Liver (tissue), 9 donors: Measurements from ENCODE around the gene ACTL10. TPM values are rescaled to one million over a fixed set of nuclear protein-coding genes. Genes with fewer than 3 reads are reported as not detected.

ENCODE experiments used
- DNase-seq: peaks from one replicate; pipeline ENCODE4 v3.0.0-alpha.2; 2017; ENCODE audit warnings: low spot score
- H3K27ac ChIP-seq, 2 donors: one replicate each; pipeline ENCODE4 v1.7.0; 2013; ENCODE audit warnings: inconsistent platforms in 2 of 2, low read length in 2 of 2, control low read depth in 1 of 2, low read depth in 1 of 2, mild to moderate bottlenecking in 1 of 2
- H3K27me3 ChIP-seq, 4 donors: one replicate each; pipeline versions ENCODE4 v1.6.1 to v1.7.0; 2013; ENCODE audit warnings: low read length in 3 of 4, inconsistent platforms in 1 of 4, mild to moderate bottlenecking in 1 of 4, moderate library complexity in 1 of 4; ENCODE audit not compliant: control insufficient read depth in 4 of 4, insufficient read depth in 4 of 4
- H3K36me3 ChIP-seq, 4 donors: one replicate each; pipeline versions ENCODE4 v1.6.1 to v1.7.0; 2013; ENCODE audit warnings: low read length in 3 of 4, mild to moderate bottlenecking in 3 of 4, low read depth in 1 of 4, moderate library complexity in 1 of 4; ENCODE audit not compliant: control insufficient read depth in 4 of 4, insufficient read depth in 3 of 4
- H3K4me1 ChIP-seq, 4 donors: one replicate each; pipeline versions ENCODE4 v1.6.1 to v1.7.0; 2013; ENCODE audit warnings: low read length in 3 of 4, mild to moderate bottlenecking in 3 of 4, moderate library complexity in 1 of 4; ENCODE audit not compliant: control insufficient read depth in 4 of 4, insufficient read depth in 4 of 4
- H3K4me3 ChIP-seq, 3 donors: one replicate each; pipeline versions ENCODE4 v1.6.1 to v1.7.0; 2013; ENCODE audit warnings: low read length in 3 of 3, control low read depth in 1 of 3, low read depth in 1 of 3, mild to moderate bottlenecking in 1 of 3
- H3K9ac ChIP-seq, 2 donors: one replicate each; pipeline ENCODE4 v1.7.0; 2013; ENCODE audit warnings: low read length in 2 of 2, mild to moderate bottlenecking in 2 of 2, moderate library complexity in 2 of 2, control low read depth in 1 of 2, low read depth in 1 of 2
- H3K9me3 ChIP-seq, 4 donors: one replicate each; pipeline versions ENCODE4 v1.6.1 to v1.7.0; 2013; ENCODE audit warnings: low read length in 3 of 4; ENCODE audit not compliant: control insufficient read depth in 4 of 4
- EGR1 ChIP-seq, 2 donors: IDR thresholded peaks; 2 replicates each; pipeline ENCODE4 v1.6.1; 2016 to 2018; ENCODE audit warnings: antibody characterized with exemption in 2 of 2, low read depth in 2 of 2
- FOXA1 ChIP-seq: IDR thresholded peaks from 2 replicates; pipeline ENCODE4 v1.6.1; 2016; ENCODE audit warnings: antibody characterized with exemption
- FOXA2 ChIP-seq: IDR thresholded peaks from 2 replicates; pipeline ENCODE4 v1.6.1; 2016; ENCODE audit warnings: antibody characterized with exemption
- GABPA ChIP-seq, 2 donors: IDR thresholded peaks in 1 of 2; conservative IDR thresholded peaks in 1 of 2; 2 replicates each; pipeline ENCODE4 v1.6.1; 2016; ENCODE audit warnings: antibody characterized with exemption in 2 of 2, mild to moderate bottlenecking in 1 of 2, moderate library complexity in 1 of 2
- HNF4A ChIP-seq, 2 donors: conservative IDR thresholded peaks; 2 replicates each; pipeline ENCODE4 v1.6.1; 2016; ENCODE audit warnings: antibody characterized with exemption in 2 of 2, mild to moderate bottlenecking in 2 of 2
- HNF4G ChIP-seq: IDR thresholded peaks from 2 replicates; pipeline ENCODE4 v1.6.1; 2016; ENCODE audit warnings: antibody characterized with exemption
- JUND ChIP-seq, 2 donors: IDR thresholded peaks; 2 replicates each; pipeline ENCODE4 v1.6.1; 2016; ENCODE audit warnings: antibody characterized with exemption in 2 of 2
- NR2F2 ChIP-seq: IDR thresholded peaks from 2 replicates; pipeline ENCODE4 v1.6.1; 2016; ENCODE audit warnings: antibody characterized with exemption
- RAD21 ChIP-seq, 2 donors: IDR thresholded peaks; 2 replicates each; pipeline ENCODE4 v1.6.1; 2016; ENCODE audit warnings: antibody characterized with exemption in 2 of 2, mild to moderate bottlenecking in 2 of 2
- RXRA ChIP-seq, 2 donors: IDR thresholded peaks; 2 replicates each; pipeline ENCODE4 v1.6.1; 2017 to 2018; ENCODE audit warnings: antibody characterized with exemption in 2 of 2, mild to moderate bottlenecking in 1 of 2
- SP1 ChIP-seq: IDR thresholded peaks from 2 replicates; pipeline ENCODE4 v1.6.1; 2018; ENCODE audit warnings: antibody characterized with exemption, mild to moderate bottlenecking
- TAF1 ChIP-seq: conservative IDR thresholded peaks from 2 replicates; pipeline ENCODE4 v1.6.1; 2016; ENCODE audit warnings: antibody characterized with exemption, mild to moderate bottlenecking
- YY1 ChIP-seq: IDR thresholded peaks from 2 replicates; pipeline ENCODE4 v1.6.1; 2016; ENCODE audit warnings: antibody characterized with exemption, mild to moderate bottlenecking
- WGBS: extraction: QIAGEN DNeasy Blood & Tissue Kit; methylation state at CpG from one replicate; pipeline ENCODE4 v1.1.7; 2013; 5-methylcytosine and 5-hydroxymethylcytosine counted together
- polyA plus RNA-seq, 2 donors: library from polyadenylated mRNA; stranded (reverse) in 1 of 2; unstranded in 1 of 2; fragments of 200-250 nt in 1 of 2; fragments of >200 nt in 1 of 2; fragmentation: Nextera tagmentation in 1 of 2; extraction: Ambion mirVana in 1 of 2; gene quantifications; one replicate each; pipeline versions ENCODE4 v1.2.1 to v1.2.3, GENCODE V29; 2013 to 2015
- total RNA-seq, 2 donors: library from RNA; depleted of rRNA; stranded (reverse); fragments of >200 nt; gene quantifications; one replicate each; pipeline ENCODE4 v1.2.3, GENCODE V29; 2014
- TF ChIP-seq, protein P1 (sequence below): IDR thresholded peaks from 2 replicates; pipeline ENCODE4 v1.6.1; 2016; ENCODE audit warnings: antibody characterized with exemption, mild to moderate bottlenecking
- TF ChIP-seq, protein P2 (sequence below): IDR thresholded peaks from 2 replicates; pipeline ENCODE4 v1.6.1; 2016; ENCODE audit warnings: antibody characterized with exemption
- TF ChIP-seq, protein P3 (sequence below): IDR thresholded peaks from 2 replicates; pipeline ENCODE4 v1.6.1; 2016; ENCODE audit warnings: antibody characterized with exemption
- TF ChIP-seq, protein P4 (sequence below): IDR thresholded peaks from 2 replicates; pipeline ENCODE4 v1.6.1; 2016; ENCODE audit warnings: antibody characterized with exemption
- TF ChIP-seq, protein P5 (sequence below): fragments of 150-350 bp; IDR thresholded peaks from 2 replicates; pipeline ENCODE4 v1.5.1; 2017; ENCODE audit warnings: improper control_type of control experiment, low read depth, low read length; ENCODE audit not compliant: missing input control
- donor health status: healthy.
- donor health status: healthy.
- donor health status: healthy.
- donor health status: healthy.
- donor health status: healthy.

The ACTL10 gene
- total and polyA plus RNA-seq, 4 donors: 0.10 to 0.50 (median 0.35) TPM

DNA sequence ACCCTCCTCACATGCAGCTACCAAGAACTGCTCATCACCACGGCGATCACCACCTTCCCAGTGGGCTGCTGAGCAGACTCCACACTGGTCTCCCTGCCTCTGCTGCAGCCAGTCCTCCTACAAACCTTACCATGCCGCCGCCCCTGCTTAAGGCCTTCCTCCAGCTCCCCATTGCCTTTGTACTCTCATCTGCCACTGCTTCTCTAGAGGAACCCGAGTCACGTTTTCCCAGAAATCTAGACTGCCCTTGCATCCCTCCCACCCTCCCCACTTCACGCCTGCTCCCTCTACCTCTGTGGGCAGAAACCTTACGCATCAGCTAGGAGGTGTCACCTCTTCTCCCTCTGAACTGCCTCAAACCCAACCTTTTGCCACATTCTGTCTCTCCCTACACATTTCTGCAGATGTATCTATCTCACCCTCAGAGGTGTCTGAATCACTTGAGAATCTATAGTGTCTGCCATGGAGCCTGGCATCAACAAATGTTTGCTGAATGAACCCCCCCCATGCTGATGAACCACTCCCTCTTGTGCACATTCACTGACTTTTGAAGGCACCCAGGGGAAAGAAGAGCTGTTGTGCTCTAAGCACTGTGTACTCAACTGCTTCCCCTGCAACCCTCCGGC lies 15.1 kb downstream of the ACTL10 start:
- H3K9me3 ChIP-seq: no peaks in the 10 kb centered on the region
- H3K27me3 ChIP-seq: no peaks in the 10 kb centered on the region
- no peak overlapping the region for H3K27ac ChIP-seq
- H3K9ac ChIP-seq: no peak overlapping the region
- 94% methylated on average over 9 of the region's 9 CpGs for WGBS
- H3K4me1 ChIP-seq: peaks cover 2 to 17% (median 8%) of the 10 kb centered on the region in 4 donors
- no peaks in the 10 kb centered on the region for H3K36me3 ChIP-seq
- TF ChIP-seq, protein P1, sequence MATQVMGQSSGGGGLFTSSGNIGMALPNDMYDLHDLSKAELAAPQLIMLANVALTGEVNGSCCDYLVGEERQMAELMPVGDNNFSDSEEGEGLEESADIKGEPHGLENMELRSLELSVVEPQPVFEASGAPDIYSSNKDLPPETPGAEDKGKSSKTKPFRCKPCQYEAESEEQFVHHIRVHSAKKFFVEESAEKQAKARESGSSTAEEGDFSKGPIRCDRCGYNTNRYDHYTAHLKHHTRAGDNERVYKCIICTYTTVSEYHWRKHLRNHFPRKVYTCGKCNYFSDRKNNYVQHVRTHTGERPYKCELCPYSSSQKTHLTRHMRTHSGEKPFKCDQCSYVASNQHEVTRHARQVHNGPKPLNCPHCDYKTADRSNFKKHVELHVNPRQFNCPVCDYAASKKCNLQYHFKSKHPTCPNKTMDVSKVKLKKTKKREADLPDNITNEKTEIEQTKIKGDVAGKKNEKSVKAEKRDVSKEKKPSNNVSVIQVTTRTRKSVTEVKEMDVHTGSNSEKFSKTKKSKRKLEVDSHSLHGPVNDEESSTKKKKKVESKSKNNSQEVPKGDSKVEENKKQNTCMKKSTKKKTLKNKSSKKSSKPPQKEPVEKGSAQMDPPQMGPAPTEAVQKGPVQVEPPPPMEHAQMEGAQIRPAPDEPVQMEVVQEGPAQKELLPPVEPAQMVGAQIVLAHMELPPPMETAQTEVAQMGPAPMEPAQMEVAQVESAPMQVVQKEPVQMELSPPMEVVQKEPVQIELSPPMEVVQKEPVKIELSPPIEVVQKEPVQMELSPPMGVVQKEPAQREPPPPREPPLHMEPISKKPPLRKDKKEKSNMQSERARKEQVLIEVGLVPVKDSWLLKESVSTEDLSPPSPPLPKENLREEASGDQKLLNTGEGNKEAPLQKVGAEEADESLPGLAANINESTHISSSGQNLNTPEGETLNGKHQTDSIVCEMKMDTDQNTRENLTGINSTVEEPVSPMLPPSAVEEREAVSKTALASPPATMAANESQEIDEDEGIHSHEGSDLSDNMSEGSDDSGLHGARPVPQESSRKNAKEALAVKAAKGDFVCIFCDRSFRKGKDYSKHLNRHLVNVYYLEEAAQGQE: no peak
- TF ChIP-seq FOXA2 (no peak), GABPA (IDR thresholded peaks at IDR 0.05 in 1 of 2, conservative IDR thresholded peaks at IDR 0.05 in 1 of 2) (no peak), HNF4G (no peak), JUND (IDR thresholded peaks at IDR 0.05) (no peak), EGR1 (IDR thresholded peaks at IDR 0.05; ENCODE audit: low read depth in 2 of 2) (no peak)
- no peak for DNase-seq
- no peak overlapping the region for H3K4me3 ChIP-seq

DNA sequence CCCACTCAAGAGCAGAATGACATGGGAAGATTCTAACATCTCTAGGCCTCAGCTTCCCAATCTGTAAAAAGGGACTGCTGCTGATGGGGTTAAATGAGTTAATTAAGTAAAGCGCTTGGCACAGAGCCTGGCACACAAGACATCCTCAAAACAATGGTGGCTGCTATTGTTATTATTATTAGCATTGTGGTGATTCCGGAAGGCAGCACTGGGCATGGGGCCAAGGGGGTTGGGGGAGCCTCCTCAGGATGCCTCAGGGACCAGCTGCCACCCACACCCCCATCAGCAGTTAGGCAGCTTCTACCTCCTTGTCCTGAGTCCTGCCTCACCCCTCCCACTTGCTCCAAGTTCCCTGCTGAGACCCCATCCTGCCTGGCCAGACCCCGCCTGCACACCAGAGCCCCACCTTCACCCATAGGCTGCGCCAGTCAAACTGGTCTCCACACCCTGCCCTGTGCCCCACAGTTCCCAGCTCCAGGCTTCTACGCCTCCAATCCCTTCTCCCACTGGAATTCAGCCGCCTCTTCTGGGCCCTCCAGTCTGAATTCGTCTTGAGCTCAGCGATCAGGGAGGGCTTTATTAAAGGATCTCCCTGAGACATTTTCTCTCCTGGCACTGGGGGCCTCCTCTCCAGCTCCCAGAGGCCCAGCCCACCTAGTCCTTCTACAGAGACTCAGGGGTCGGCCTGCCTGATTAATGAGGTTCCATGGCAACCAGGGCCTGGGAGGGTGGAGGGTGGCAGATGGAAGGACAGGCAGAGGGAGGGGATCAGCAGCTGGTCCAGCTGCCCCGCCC lies 18.0 kb downstream of the ACTL10 start:
- no peak for DNase-seq
- Histone ChIP-seq H3K36me3 (no peaks in the 10 kb centered on the region), H3K9ac (no peak overlapping the region), H3K9me3 (no peaks in the 10 kb centered on the region), H3K4me3 (no peak overlapping the region), H3K27ac (no peak overlapping the region), H3K27me3 (no peaks in the 10 kb centered on the region), H3K4me1 (peaks cover 2 to 19% (median 8%) of the 10 kb centered on the region in 4 donors)
- no peak for TF ChIP-seq EGR1 (IDR thresholded peaks at IDR 0.05; ENCODE audit: low read depth in 2 of 2)
- no peak for TF ChIP-seq HNF4G
- no peak for TF ChIP-seq FOXA1
- TF ChIP-seq, protein P2, sequence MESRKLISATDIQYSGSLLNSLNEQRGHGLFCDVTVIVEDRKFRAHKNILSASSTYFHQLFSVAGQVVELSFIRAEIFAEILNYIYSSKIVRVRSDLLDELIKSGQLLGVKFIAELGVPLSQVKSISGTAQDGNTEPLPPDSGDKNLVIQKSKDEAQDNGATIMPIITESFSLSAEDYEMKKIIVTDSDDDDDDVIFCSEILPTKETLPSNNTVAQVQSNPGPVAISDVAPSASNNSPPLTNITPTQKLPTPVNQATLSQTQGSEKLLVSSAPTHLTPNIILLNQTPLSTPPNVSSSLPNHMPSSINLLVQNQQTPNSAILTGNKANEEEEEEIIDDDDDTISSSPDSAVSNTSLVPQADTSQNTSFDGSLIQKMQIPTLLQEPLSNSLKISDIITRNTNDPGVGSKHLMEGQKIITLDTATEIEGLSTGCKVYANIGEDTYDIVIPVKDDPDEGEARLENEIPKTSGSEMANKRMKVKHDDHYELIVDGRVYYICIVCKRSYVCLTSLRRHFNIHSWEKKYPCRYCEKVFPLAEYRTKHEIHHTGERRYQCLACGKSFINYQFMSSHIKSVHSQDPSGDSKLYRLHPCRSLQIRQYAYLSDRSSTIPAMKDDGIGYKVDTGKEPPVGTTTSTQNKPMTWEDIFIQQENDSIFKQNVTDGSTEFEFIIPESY: no peak
- TF ChIP-seq RXRA (IDR thresholded peaks at IDR 0.05): no peak
- TF ChIP-seq TAF1: no peak
- no peak for TF ChIP-seq NR2F2
- no peak for TF ChIP-seq SP1
- TF ChIP-seq, protein P3, sequence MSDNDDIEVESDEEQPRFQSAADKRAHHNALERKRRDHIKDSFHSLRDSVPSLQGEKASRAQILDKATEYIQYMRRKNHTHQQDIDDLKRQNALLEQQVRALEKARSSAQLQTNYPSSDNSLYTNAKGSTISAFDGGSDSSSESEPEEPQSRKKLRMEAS: no peak
- TF ChIP-seq JUND (IDR thresholded peaks at IDR 0.05): no peak
- no peak for TF ChIP-seq RAD21 (IDR thresholded peaks at IDR 0.05)
- TF ChIP-seq, protein P4, sequence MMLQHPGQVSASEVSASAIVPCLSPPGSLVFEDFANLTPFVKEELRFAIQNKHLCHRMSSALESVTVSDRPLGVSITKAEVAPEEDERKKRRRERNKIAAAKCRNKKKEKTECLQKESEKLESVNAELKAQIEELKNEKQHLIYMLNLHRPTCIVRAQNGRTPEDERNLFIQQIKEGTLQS: no peak
- no peak for TF ChIP-seq FOXA2
- TF ChIP-seq, protein P5, sequence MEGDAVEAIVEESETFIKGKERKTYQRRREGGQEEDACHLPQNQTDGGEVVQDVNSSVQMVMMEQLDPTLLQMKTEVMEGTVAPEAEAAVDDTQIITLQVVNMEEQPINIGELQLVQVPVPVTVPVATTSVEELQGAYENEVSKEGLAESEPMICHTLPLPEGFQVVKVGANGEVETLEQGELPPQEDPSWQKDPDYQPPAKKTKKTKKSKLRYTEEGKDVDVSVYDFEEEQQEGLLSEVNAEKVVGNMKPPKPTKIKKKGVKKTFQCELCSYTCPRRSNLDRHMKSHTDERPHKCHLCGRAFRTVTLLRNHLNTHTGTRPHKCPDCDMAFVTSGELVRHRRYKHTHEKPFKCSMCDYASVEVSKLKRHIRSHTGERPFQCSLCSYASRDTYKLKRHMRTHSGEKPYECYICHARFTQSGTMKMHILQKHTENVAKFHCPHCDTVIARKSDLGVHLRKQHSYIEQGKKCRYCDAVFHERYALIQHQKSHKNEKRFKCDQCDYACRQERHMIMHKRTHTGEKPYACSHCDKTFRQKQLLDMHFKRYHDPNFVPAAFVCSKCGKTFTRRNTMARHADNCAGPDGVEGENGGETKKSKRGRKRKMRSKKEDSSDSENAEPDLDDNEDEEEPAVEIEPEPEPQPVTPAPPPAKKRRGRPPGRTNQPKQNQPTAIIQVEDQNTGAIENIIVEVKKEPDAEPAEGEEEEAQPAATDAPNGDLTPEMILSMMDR: no peak
- TF ChIP-seq HNF4A (conservative IDR thresholded peaks at IDR 0.05): no peak
- TF ChIP-seq, protein P1: no peak
- no peak for TF ChIP-seq GABPA (IDR thresholded peaks at IDR 0.05 in 1 of 2, conservative IDR thresholded peaks at IDR 0.05 in 1 of 2)
- TF ChIP-seq YY1: no peak
- 68% methylated on average over 10 of the region's 10 CpGs for WGBS
